ENCODE results near the gene MAB21L3. TPM values are rescaled to one million over a fixed set of nuclear protein-coding genes. Genes with fewer than 3 reads are reported as not detected.

MAB21L3 gene
- total RNA-seq, 1 experiment from 2014 or later: 0.21 TPM

GRCh38 chr1:116099379-116099778 is 11.8 kb upstream of the MAB21L3 start:
- intact Hi-C loops (cut with micrococcal nuclease; ENCODE audit: unreplicated experiment): no loop called here
- DNase-seq: no peak
- CTCF ChIA-PET: interaction anchor here (0.5 kb wide), 1 partner anchor 1180 kb away, joined by 5 read pairs; no protein-coding TSS in a partner anchor
- Mint-ChIP-seq H3K36me3 (ENCODE audit: insufficient read depth, unreplicated experiment) (no peaks in the 10 kb centered on the region), H3K9me3 (ENCODE audit: low read depth, unreplicated experiment) (no peaks in the 10 kb centered on the region), H3K27me3 (ENCODE audit: unreplicated experiment) (no peaks in the 10 kb centered on the region), H3K27ac (ENCODE audit: unreplicated experiment) (no peak overlapping the region), H3K4me3 (ENCODE audit: low read depth, unreplicated experiment) (no peak overlapping the region), H3K4me1 (ENCODE audit: low read depth, unreplicated experiment) (no peaks in the 10 kb centered on the region)
- no TSS peak for BruUV-seq (replicated peaks)
- TF ChIP-seq CTCF (IDR thresholded peaks at IDR 0.05; ENCODE audit: unreplicated experiment): no peak

- CTCF ChIA-PET: interaction anchor here (0.5 kb wide), 1 partner anchor 1179 kb away, joined by 5 read pairs; no protein-coding TSS in a partner anchor
- no peaks in the 10 kb centered on the region for H3K4me1 Mint-ChIP-seq (ENCODE audit: low read depth, unreplicated experiment)
- no peak for DNase-seq
Observed at GRCh38 chr1:116099919-116100318, 11.3 kb upstream of the MAB21L3 start.

GRCh38 chr1:116104667-116105066 is 6.5 kb upstream of the MAB21L3 start:
- CTCF ChIA-PET: no interaction called here
- no peak for DNase-seq
- Mint-ChIP-seq H3K36me3 (ENCODE audit: insufficient read depth, unreplicated experiment) (peaks cover 5% of the 10 kb centered on the region), H3K4me3 (ENCODE audit: low read depth, unreplicated experiment) (no peak overlapping the region), H3K4me1 (ENCODE audit: low read depth, unreplicated experiment) (no peaks in the 10 kb centered on the region), H3K9me3 (ENCODE audit: low read depth, unreplicated experiment) (no peaks in the 10 kb centered on the region), H3K27ac (ENCODE audit: unreplicated experiment) (no peak overlapping the region), H3K27me3 (ENCODE audit: unreplicated experiment) (no peaks in the 10 kb centered on the region)
- BruUV-seq (replicated peaks): no TSS peak
- intact Hi-C loops (cut with micrococcal nuclease; ENCODE audit: unreplicated experiment): no loop called here
- TF ChIP-seq CTCF (IDR thresholded peaks at IDR 0.05; ENCODE audit: unreplicated experiment): no peak

More at GRCh38 chr1:116099919-116100318, 11.3 kb upstream of the MAB21L3 start:
- H3K27ac Mint-ChIP-seq (ENCODE audit: unreplicated experiment): no peak overlapping the region
- no TSS peak for BruUV-seq (replicated peaks)
- intact Hi-C loops (cut with micrococcal nuclease; ENCODE audit: unreplicated experiment): no loop called here
- TF ChIP-seq CTCF (IDR thresholded peaks at IDR 0.05; ENCODE audit: unreplicated experiment): no peak
- no peaks in the 10 kb centered on the region for H3K27me3 Mint-ChIP-seq (ENCODE audit: unreplicated experiment)
- H3K4me3 Mint-ChIP-seq (ENCODE audit: low read depth, unreplicated experiment): no peak overlapping the region
- no peaks in the 10 kb centered on the region for H3K9me3 Mint-ChIP-seq (ENCODE audit: low read depth, unreplicated experiment)
- no peaks in the 10 kb centered on the region for H3K36me3 Mint-ChIP-seq (ENCODE audit: insufficient read depth, unreplicated experiment)

GRCh38 chr1:116105996-116106395 is 5.2 kb upstream of the MAB21L3 start:
- no peak overlapping the region for H3K27ac Mint-ChIP-seq (ENCODE audit: unreplicated experiment)
- H3K36me3 Mint-ChIP-seq (ENCODE audit: insufficient read depth, unreplicated experiment): peaks cover 11% of the 10 kb centered on the region
- DNase-seq: no peak
- intact Hi-C loops (cut with micrococcal nuclease; ENCODE audit: unreplicated experiment): no loop called here
- H3K4me1 Mint-ChIP-seq (ENCODE audit: low read depth, unreplicated experiment): peaks cover 11% of the 10 kb centered on the region
- CTCF ChIA-PET: interaction anchor here (0.5 kb wide), 1 partner anchor 300 kb away, joined by 3 read pairs; no protein-coding TSS in a partner anchor
- BruUV-seq (replicated peaks): no TSS peak
- H3K9me3 Mint-ChIP-seq (ENCODE audit: low read depth, unreplicated experiment): no peaks in the 10 kb centered on the region
- no peaks in the 10 kb centered on the region for H3K27me3 Mint-ChIP-seq (ENCODE audit: unreplicated experiment)
- no peak overlapping the region for H3K4me3 Mint-ChIP-seq (ENCODE audit: low read depth, unreplicated experiment)
- no peak for TF ChIP-seq CTCF (IDR thresholded peaks at IDR 0.05; ENCODE audit: unreplicated experiment)

Measured in Calu3 (cell line).